ENCODE measurements around the gene PRKAG2.
A peak's percentile ranks its signal among the peaks of the same experiment; 100 is the strongest.

PRKAG2 gene

DNA sequence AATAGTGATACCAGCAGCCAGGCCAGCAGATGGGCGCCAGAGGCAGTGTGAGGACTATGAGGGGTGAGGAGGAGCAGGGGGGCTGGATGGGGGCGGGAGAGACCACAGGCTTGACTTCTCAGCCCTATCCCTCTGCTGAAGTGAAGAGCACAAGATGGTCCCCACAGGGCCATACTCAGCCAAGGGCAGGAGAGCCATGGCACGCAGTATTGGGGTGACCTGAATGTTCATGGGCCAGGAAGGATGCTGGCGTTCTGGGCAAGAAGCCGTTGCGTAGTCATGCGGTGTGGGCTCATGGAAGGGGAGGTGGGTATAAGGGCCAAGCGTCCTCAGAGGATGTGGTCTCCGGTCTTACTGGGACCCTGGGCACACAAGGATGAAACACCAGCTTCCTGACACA is 146.3 kb downstream of the PRKAG2 start:
- H3K27ac Mint-ChIP-seq: no peak overlapping the region
- no peaks in the 10 kb centered on the region for H3K9me3 Mint-ChIP-seq
- no peak for ATAC-seq
- no peak overlapping the region for H3K4me3 Mint-ChIP-seq
- no peaks in the 10 kb centered on the region for H3K27me3 Mint-ChIP-seq
- peaks cover 51% of the 10 kb centered on the region for H3K4me1 Mint-ChIP-seq
- no peaks in the 10 kb centered on the region for H3K36me3 Mint-ChIP-seq

DNA sequence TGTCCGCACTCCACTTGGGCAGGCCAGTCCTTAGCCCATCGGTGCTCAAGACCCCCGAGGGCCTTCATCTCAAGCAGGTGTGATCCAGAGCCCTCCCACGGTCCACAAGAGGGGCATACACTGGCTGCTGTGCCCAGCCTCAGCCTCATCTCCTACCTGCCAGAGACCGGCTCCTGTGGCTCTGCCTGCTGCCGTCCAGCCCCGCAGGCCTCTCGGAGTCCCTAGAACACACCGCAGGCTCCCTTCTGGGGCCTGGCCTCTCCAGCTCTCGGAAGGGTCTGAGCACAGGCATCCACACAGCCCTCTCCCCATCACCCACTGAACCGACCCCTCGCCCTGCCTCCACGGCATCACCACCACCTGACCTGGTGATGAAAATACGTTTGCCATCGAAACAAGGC is 147.4 kb downstream of the PRKAG2 start:
- no peak for ATAC-seq
- Mint-ChIP-seq H3K27me3 (no peaks in the 10 kb centered on the region), H3K4me1 (peaks cover 56% of the 10 kb centered on the region), H3K4me3 (no peak overlapping the region), H3K36me3 (no peaks in the 10 kb centered on the region), H3K27ac (no peak overlapping the region), H3K9me3 (no peaks in the 10 kb centered on the region)

DNA sequence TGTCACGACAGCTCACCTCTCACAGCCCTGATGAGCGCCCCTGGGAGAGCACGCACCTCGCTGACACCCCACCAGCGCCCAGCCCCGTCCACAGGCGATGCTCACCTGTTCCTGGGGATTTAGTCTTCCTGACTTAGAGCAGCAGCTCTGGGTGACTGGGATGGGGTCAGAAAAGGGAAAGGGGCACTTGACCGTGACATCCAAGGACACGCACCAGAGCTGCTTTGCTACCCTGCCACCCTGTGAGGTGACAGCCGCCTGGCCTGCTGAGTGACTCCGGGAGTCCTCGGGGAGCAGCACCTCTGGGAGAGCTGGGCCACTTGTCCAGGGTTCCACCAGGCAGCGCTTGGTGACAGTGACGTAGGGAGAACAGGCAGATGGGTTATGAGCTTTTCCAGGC is 148.2 kb downstream of the PRKAG2 start:
- peak overlapping the region; percentile 54 for H3K27ac Mint-ChIP-seq
- ATAC-seq: no peak
- no peaks in the 10 kb centered on the region for H3K27me3 Mint-ChIP-seq
- H3K9me3 Mint-ChIP-seq: no peaks in the 10 kb centered on the region
- H3K4me1 Mint-ChIP-seq: peaks cover 51% of the 10 kb centered on the region
- H3K36me3 Mint-ChIP-seq: no peaks in the 10 kb centered on the region
- H3K4me3 Mint-ChIP-seq: no peak overlapping the region

DNA sequence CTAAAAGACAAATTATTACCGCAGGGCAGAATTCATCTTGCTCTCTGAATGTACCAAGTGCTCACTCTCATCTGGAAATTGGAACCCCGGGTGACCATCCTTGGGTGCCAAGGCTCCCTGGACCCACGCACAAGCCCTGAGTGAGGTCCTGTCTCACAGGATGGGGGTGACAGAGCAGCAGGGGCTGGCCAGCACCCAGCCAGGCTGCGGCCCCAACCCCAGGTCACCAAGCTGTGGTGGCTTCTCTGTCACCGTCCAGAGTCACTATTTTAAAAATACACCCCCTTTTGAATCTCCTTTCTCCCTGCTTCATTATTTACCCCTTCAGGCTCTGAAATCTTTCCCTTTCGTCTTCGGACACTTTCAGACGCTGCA is 148.6 kb downstream of the PRKAG2 start:
- H3K27ac Mint-ChIP-seq: peak overlapping the region; percentile 54
- ATAC-seq: no peak

DNA sequence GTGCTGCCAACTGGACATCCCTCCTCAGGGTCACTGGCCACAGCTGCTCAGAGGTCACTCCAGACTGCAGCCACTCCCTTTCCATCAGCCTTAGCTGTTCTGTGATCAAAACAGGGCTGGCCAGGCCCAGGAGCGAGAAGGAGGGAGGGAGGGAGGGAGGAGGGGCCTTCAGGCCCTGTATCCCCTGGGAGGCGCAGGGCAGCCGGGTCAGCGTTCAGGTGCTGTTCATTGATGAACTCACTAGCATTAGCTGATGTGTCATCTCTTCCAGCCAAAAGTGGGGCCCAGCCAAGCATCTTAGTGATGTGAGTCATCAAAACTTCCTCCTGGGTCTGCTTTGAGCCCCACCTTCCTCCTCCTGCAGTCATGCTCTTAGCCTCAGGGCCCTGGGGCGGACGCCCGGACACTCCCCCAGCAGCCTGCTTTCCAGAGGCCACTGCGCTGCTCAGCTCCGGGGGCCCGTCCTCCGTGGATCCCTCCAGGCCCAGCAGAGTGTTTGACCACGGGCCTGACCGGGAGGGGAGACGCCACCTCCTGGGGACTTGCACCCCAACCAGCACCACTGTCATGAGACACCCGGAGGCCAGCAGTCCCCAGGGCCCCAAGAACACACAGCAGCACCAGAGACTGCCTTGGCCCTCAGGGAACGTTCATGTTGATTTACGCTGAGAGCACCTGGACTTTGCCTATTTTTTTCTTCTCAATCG is 149.2 kb downstream of the PRKAG2 start:
- H3K4me3 Mint-ChIP-seq: peak overlapping the region; percentile 49
- no peaks in the 10 kb centered on the region for H3K36me3 Mint-ChIP-seq
- H3K9me3 Mint-ChIP-seq: no peaks in the 10 kb centered on the region
- peak; percentile 94 for ATAC-seq
- H3K4me1 Mint-ChIP-seq: peaks cover 50% of the 10 kb centered on the region
- no peaks in the 10 kb centered on the region for H3K27me3 Mint-ChIP-seq
- peak overlapping the region; percentile 54 for H3K27ac Mint-ChIP-seq

More for the DNA sequence above, 148.6 kb downstream of the PRKAG2 start:
- H3K27me3 Mint-ChIP-seq: no peaks in the 10 kb centered on the region
- H3K36me3 Mint-ChIP-seq: no peaks in the 10 kb centered on the region
- H3K9me3 Mint-ChIP-seq: no peaks in the 10 kb centered on the region
- peak overlapping the region; percentile 49 for H3K4me3 Mint-ChIP-seq
- peaks cover 50% of the 10 kb centered on the region for H3K4me1 Mint-ChIP-seq

DNA sequence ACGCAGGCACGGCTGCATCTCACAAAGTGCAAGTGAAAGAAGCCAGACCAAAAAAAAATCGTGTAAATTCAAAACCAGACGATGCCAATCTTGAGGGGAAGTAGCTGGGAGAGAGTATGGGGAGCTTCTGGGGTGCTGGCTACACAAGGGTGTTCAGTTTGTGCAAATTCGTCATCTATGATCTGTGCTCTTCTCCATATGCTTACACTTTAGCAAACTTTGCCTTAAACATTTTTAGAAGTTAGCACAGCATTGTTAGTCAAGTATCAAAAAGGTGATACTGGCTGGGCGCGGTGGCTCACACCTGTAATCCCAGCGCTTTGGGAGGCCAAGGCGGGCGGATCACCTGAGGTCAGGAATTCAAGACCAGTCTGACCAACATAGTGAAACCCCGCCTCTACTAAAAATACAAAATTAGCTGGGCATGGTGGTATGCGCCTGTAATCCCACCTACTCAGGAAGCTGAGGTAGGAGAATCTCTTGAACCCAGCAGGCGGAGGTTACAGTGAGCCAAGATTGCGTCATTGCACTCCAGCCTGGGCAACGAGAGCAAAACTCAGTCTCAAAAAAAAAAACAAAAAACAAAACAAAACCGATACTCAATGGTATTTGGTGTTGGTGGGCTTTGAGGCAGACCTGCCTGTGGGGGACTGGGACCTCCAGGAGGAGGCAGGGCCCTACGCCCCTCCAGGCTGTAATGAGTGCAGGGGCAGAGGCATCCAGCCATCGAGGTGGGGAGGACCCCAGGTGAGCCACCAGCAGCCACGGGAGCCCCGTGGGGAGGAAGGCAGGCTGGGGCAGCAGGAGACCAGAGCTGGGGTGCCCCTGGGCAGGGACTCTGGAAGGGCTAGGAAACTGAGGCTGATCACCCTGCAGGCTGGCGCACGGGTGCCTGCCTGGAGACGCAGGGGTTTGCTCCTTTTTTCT is 150.0 kb downstream of the PRKAG2 start:
- ATAC-seq: no peak
- peak overlapping the region; percentile 54 for H3K27ac Mint-ChIP-seq
- H3K9me3 Mint-ChIP-seq: no peaks in the 10 kb centered on the region
- H3K36me3 Mint-ChIP-seq: no peaks in the 10 kb centered on the region
- no peaks in the 10 kb centered on the region for H3K27me3 Mint-ChIP-seq
- H3K4me1 Mint-ChIP-seq: peaks cover 50% of the 10 kb centered on the region
- peak overlapping the region; percentile 29 for H3K4me3 Mint-ChIP-seq

DNA sequence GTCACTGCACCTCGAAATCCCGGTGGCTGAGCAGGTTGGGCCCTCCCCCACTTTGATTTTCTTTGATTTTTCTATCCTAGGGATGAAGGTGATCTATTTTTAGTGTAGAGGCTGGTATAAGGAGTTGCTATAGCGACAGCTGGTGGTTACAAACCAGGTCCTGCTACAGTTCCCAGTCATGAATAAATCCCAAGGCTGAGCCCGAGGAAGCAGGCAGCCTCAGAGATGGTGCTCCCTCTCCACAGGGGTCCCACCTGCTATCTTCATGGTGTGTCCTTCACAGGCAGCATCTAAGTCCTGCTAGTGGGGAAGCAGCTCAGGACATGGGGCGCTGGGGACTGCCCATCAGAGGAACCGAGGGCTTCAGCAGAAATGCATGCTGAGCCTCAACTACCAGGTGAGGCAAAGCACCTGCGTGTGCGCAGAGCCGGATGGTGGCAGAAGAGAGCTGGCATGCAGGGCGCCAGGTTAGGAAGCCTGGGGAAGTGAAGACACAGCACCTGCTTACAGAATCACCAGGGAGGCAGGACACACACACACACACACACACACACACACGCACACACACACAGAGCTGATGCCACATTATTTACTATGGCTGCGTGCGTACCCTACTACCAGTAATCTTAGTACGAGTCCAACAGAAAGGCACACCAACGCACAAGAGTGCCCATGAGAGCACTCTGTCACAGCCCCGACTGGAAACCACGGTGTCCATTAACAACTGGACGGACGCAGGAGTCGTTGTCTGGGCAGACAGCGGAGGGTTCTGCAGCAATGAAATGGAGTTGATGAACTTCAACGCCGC is 150.9 kb downstream of the PRKAG2 start:
- H3K4me1 Mint-ChIP-seq: peaks cover 50% of the 10 kb centered on the region
- no peak for ATAC-seq
- H3K27ac Mint-ChIP-seq: peak overlapping the region; percentile 54
- H3K27me3 Mint-ChIP-seq: no peaks in the 10 kb centered on the region
- no peaks in the 10 kb centered on the region for H3K36me3 Mint-ChIP-seq
- H3K4me3 Mint-ChIP-seq: no peak overlapping the region
- no peaks in the 10 kb centered on the region for H3K9me3 Mint-ChIP-seq

DNA sequence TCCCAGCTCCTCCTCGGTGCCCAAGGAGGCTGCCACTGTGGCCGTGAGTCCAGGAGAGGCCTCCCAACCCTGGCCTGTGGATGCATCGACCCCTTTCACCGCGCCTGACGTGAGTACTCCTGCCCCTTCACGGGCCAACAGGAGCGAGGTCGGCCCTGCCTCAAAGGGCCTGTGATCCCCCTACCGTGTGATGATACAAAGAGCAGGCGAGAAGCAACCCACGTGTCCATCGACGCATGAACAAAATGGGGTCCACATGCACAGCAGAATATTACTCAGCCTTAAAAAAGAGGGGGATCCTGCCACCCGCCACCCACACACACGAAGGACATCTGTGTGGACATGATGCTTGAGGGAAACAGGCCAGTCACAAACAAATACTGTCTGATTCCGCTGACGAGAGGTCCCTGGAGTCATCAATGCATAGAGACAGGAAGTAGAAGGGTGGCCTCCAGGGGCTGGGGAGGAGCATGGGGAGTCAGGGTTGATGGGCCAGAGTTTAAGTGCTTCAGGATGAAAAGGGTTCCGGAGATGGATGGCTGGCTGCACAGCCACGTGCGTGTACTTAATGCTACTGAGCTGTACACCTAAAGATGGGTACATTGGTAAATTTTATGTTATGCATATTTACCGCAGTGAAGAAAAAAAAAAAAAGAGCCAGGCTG is 151.9 kb downstream of the PRKAG2 start:
- ATAC-seq: peak; percentile 74
- H3K36me3 Mint-ChIP-seq: no peaks in the 10 kb centered on the region
- no peaks in the 10 kb centered on the region for H3K9me3 Mint-ChIP-seq
- H3K4me1 Mint-ChIP-seq: peaks cover 53% of the 10 kb centered on the region
- H3K27ac Mint-ChIP-seq: peak overlapping the region; percentile 53
- H3K27me3 Mint-ChIP-seq: no peaks in the 10 kb centered on the region
- peak overlapping the region; percentile 6 for H3K4me3 Mint-ChIP-seq

DNA sequence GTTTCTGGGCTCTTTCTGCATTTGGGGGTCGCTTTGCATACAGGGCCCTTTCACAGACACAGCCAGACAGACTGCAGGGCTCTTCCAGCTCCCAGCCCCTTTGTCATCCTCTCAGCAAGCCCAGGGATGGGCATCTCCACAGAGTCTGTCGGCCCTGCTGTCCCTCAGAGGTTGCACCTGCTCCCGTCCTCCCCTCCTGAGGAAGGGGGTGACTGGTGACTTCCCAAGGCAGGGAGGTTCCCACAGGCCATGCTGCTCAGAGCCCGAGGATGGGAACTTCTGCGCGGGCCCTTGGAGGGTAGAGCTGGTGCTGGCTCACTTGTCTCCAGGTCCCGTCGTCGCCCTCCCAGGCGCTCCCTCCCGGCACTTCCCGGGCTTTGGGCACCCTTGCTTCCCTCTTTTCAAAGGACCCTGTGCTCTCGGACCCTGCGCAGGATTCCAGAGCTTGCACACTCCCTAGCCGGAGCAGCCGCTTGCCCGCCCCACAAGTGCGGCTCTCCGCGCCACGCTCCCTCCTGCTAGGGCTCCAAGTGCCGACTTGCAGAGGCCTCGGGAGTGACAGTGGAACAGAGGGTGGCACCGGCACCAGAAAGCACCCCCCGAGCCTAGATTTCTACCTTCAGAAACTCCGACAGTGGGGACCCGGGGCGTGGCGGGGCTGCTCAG is 152.5 kb downstream of the PRKAG2 start:
- Mint-ChIP-seq H3K4me1 (peaks cover 48% of the 10 kb centered on the region), H3K36me3 (peaks cover 6% of the 10 kb centered on the region), H3K27ac (peak overlapping the region; percentile 53), H3K27me3 (no peaks in the 10 kb centered on the region), H3K9me3 (no peaks in the 10 kb centered on the region), H3K4me3 (no peak overlapping the region)
- ATAC-seq: no peak

DNA sequence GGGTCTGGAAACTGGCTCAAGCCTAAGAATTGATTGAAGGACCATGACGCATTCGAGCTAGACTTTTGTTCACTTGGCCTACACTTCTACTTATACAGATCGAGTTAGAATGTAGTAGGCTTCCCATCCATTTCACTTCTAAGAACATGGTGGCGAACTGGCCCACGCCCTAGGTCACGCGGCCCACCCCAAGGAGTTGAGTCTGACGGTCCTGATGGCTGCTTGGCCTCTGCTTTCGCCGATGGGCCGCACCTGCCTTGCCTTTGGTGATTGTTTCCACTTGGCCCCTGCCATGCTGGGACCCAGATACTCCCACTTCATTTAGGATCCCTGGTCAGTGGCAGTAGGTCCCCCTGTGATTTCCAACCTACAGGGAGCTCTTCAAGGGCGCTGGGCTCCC is 153.6 kb downstream of the PRKAG2 start:
- H3K27me3 Mint-ChIP-seq: no peaks in the 10 kb centered on the region
- H3K9me3 Mint-ChIP-seq: no peaks in the 10 kb centered on the region
- peaks cover 42% of the 10 kb centered on the region for H3K4me1 Mint-ChIP-seq
- ATAC-seq: no peak
- no peak overlapping the region for H3K27ac Mint-ChIP-seq
- H3K4me3 Mint-ChIP-seq: no peak overlapping the region
- peaks cover 13% of the 10 kb centered on the region for H3K36me3 Mint-ChIP-seq

DNA sequence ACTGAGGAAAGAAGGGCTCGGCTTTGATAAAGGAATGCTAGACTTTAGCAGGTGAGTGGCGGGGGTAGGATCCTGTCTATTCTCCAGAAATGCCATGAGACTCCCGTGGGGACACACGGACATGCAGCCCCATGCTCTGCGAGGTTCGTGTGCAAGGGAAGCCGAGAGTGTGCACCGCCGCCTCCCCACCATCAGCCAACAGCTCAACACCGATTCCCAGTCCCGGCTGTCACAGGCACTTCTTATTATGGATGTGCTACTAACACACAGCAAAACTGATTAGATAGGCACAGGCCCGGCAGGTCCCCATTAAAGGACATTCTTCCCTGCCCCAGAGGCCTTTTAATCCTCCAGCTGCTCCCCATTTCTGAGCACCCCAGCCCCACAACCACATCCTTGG is 154.4 kb downstream of the PRKAG2 start:
- ATAC-seq: no peak
- no peak overlapping the region for H3K4me3 Mint-ChIP-seq
- H3K27ac Mint-ChIP-seq: no peak overlapping the region
- H3K27me3 Mint-ChIP-seq: no peaks in the 10 kb centered on the region
- peaks cover 34% of the 10 kb centered on the region for H3K4me1 Mint-ChIP-seq
- H3K9me3 Mint-ChIP-seq: no peaks in the 10 kb centered on the region
- peaks cover 18% of the 10 kb centered on the region for H3K36me3 Mint-ChIP-seq

DNA sequence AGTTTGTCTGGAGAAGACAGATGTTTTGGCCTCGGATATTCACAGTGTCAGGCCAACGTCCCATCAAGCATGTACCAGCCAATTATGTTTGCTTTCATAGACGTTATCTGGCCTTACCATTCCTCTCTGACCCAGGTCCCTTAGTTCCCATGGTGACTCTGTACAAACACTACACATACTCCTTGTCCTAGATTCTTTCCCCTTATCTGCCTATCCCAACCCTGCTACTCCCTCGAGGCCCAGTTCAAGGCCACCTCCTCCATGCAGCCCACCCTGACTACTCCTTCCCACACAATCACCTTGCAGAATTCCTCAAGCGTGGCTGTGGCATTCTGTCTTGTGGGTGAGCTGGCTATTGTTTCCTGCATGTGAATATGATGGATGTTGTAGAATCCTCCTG is 155.2 kb downstream of the PRKAG2 start:
- Mint-ChIP-seq H3K9me3 (no peaks in the 10 kb centered on the region), H3K27ac (no peak overlapping the region), H3K36me3 (peaks cover 24% of the 10 kb centered on the region), H3K4me3 (no peak overlapping the region), H3K4me1 (peaks cover 33% of the 10 kb centered on the region), H3K27me3 (no peaks in the 10 kb centered on the region)
- no peak for ATAC-seq

DNA sequence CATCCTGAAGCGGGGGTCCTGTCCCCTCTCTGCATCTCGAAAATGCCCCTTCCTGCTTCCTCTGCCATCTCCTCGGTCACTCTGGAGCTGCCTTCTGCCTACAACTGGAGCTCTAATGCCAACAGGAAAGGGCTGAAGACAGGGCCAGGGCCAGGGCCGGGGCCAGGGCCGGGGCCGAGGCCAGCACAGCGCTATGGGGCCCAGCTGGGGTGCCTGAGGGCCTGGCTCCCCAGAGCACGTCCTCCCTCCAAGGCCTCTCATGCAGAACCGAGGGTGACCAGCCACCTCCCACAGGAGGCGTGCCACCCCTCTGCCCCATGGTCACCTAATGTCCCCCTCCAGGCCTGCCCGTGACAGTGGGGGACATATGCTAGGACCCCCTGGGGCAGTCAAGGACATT is 155.7 kb downstream of the PRKAG2 start:
- Mint-ChIP-seq H3K4me1 (peaks cover 33% of the 10 kb centered on the region), H3K9me3 (no peaks in the 10 kb centered on the region), H3K27ac (no peak overlapping the region), H3K4me3 (no peak overlapping the region), H3K27me3 (no peaks in the 10 kb centered on the region), H3K36me3 (peaks cover 29% of the 10 kb centered on the region)
- ATAC-seq: no peak

DNA sequence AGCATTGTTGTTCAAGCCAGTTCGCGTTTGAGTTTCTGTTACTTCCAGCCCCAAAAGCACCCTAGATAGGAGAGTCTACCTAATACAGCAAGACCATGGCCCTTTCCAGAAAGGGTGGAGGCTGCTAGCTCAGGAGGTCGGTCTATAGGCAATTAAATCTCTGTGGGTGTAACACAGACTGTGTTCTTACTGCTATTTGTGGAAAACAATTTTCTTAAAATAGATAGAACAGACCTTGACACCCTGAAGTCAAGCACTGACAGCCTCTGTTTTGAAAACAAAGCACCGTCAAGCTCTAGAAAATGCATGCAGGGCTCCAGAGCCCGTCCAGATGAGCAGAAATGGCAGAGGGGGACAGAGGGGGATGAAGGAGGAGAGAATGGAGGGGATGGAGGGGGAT is 156.6 kb downstream of the PRKAG2 start:
- no peaks in the 10 kb centered on the region for H3K9me3 Mint-ChIP-seq
- ATAC-seq: no peak
- H3K27me3 Mint-ChIP-seq: no peaks in the 10 kb centered on the region
- H3K36me3 Mint-ChIP-seq: peaks cover 31% of the 10 kb centered on the region
- H3K27ac Mint-ChIP-seq: peak overlapping the region; percentile 57
- H3K4me3 Mint-ChIP-seq: no peak overlapping the region
- peaks cover 28% of the 10 kb centered on the region for H3K4me1 Mint-ChIP-seq

Data from stimulated activated memory B cell treated with anti-CD40 and anti-IgM and Interleukin-4, amounts not matched to agents 10 μg/mL and 1 μg/mL and 100 μg/mL, for 72 hours (primary cell).